ENCODE measurements around the gene THSD4.
"Not testable (repeated sequence)": the region's sequence is repeated elsewhere in the genome, so short reads cannot be mapped to it uniquely, and the experiment has no call there.

Gene THSD4

GRCh38 chr15:71660501-71660900 is 545.2 kb downstream of the THSD4 start:
- DNase-seq = no peak
- no peaks in the 10 kb centered on the region for H3K36me3 ChIP-seq
- no peak for TF ChIP-seq CTCF (IDR thresholded peaks at IDR 0.05; ENCODE audit: low read depth, low read length)
- no peaks in the 10 kb centered on the region for H3K27me3 ChIP-seq (ENCODE audit: insufficient read depth, low read depth, severe bottlenecking)
- no peak overlapping the region for H3K4me3 ChIP-seq (ENCODE audit: low read depth, low read length)
- H3K27ac ChIP-seq = no peak overlapping the region
- H3K9me3 ChIP-seq (ENCODE audit: severe bottlenecking) = no peaks in the 10 kb centered on the region

GRCh38 chr15:71662306-71662705 is 547.0 kb downstream of the THSD4 start:
- H3K36me3 ChIP-seq = no peaks in the 10 kb centered on the region
- TF ChIP-seq CTCF (IDR thresholded peaks at IDR 0.05; ENCODE audit: low read depth, low read length) = no peak
- no peak overlapping the region for H3K27ac ChIP-seq
- H3K27me3 ChIP-seq (ENCODE audit: insufficient read depth, low read depth, severe bottlenecking) = no peaks in the 10 kb centered on the region
- DNase-seq = no peak
- H3K4me3 ChIP-seq (ENCODE audit: low read depth, low read length) = no peak overlapping the region
- H3K9me3 ChIP-seq (ENCODE audit: severe bottlenecking) = no peaks in the 10 kb centered on the region

DNA sequence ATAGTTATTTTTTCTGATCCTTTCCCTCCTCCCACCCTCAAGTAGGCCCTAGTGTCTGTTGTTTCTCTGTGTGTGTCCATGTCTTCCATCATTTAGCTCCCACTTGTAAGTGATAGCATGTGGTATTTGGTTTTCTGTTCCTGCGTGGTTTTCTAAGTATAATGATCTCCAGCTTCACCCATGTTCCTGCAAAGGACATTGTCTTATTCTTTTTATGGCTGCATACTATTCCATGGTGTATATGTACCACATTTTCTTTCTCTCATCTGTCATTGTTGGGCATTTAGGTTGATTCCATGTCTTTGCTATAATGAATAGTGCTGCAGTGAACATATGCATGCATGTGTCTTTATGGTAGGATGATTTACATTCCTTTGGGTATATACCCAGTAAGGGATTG is 549.4 kb downstream of the THSD4 start:
- Histone ChIP-seq H3K27me3 (ENCODE audit: insufficient read depth, low read depth, severe bottlenecking) (no peaks in the 10 kb centered on the region), H3K27ac (no peak overlapping the region), H3K4me3 (ENCODE audit: low read depth, low read length) (no peak overlapping the region), H3K9me3 (ENCODE audit: severe bottlenecking) (no peaks in the 10 kb centered on the region), H3K36me3 (no peaks in the 10 kb centered on the region)
- no peak for TF ChIP-seq CTCF (IDR thresholded peaks at IDR 0.05; ENCODE audit: low read depth, low read length)
- no peak for DNase-seq

DNA sequence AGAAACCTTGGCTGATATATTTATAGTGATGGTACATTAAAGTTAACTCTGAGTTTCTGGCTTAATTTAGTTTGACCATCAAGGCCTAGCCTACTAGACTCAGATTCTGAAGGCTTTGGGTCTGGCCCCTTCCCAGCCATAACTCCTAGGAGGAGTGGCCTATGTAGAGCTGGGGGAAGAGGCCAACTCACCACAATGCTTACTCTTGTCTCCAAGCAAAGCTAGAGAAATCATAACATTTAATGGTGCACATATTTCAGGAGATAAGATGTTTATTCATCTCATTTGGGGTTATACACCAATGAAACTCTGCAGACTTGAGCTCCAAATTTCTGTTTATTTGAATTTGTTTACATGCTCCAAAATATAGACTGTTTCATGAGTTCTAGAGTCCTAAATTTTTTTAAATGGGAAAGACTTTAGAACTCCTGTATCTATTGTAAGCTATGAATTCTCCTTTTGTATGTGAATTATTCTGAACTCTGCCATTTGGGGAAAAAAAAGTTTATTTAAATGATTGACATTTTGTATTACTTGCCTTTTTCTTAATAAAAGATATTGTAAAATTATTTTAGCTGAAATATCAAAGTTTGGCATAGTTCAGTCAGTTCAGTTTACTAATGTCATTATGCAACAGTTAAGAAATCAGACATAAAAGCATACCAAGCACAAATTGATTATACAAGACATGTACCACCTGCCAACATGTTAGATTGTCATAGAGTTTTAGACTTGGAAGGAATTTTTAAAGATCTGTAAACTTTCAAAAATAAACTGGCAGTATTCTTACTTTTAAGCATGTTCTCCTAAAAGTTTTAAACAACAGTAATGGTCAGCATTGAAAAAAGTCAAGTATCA is 551.7 kb downstream of the THSD4 start:
- no peak overlapping the region for H3K4me3 ChIP-seq (ENCODE audit: low read depth, low read length)
- no peak overlapping the region for H3K27ac ChIP-seq
- TF ChIP-seq CTCF (IDR thresholded peaks at IDR 0.05; ENCODE audit: low read depth, low read length) = no peak
- no peaks in the 10 kb centered on the region for H3K36me3 ChIP-seq
- no peaks in the 10 kb centered on the region for H3K9me3 ChIP-seq (ENCODE audit: severe bottlenecking)
- DNase-seq = no peak
- H3K27me3 ChIP-seq (ENCODE audit: insufficient read depth, low read depth, severe bottlenecking) = no peaks in the 10 kb centered on the region

DNA sequence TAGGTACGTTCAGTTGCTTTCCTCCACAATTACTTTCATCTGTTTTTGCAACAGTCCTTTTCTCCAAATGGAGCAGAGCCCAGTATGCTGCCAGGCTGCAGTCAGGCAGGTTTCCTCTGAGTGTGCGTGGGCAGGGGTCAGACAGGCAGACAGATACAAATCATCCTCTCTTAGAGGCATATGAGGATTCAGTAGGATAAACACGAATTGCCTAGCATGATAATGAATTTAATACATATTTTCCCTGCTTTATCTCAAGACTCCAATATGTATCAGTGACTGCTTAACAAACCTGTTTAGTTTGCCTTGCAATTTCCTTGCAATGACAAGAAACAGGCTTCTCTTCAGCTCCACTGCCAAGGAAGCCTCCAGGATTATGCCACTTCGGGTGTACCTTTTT is 554.4 kb downstream of the THSD4 start:
- Histone ChIP-seq H3K27ac (no peak overlapping the region), H3K4me3 (ENCODE audit: low read depth, low read length) (no peak overlapping the region), H3K36me3 (no peaks in the 10 kb centered on the region), H3K27me3 (ENCODE audit: insufficient read depth, low read depth, severe bottlenecking) (no peaks in the 10 kb centered on the region), H3K9me3 (ENCODE audit: severe bottlenecking) (no peaks in the 10 kb centered on the region)
- no peak for DNase-seq
- no peak for TF ChIP-seq CTCF (IDR thresholded peaks at IDR 0.05; ENCODE audit: low read depth, low read length)

- not testable (repeated sequence) for H3K27me3 ChIP-seq (ENCODE audit: insufficient read depth, low read depth, severe bottlenecking); H3K4me3 ChIP-seq (ENCODE audit: low read depth, low read length); DNase-seq; H3K9me3 ChIP-seq (ENCODE audit: severe bottlenecking); H3K27ac ChIP-seq; H3K36me3 ChIP-seq
Measured at GRCh38 chr15:71670222-71670621, 555.0 kb downstream of the THSD4 start.
